AG04450 (cell line): ENCODE measurements around the gene GAS7. TPM values are rescaled to one million over a fixed set of nuclear protein-coding genes. Genes with fewer than 3 reads are reported as not detected.

Source experiments
- CTCF ChIA-PET: fragments of 300-600, 350-600 bp; formaldehyde crosslinking; extraction: SDS; loops from one replicate; lab custom pipeline; 2022; ENCODE audit warnings: antibody characterized with exemption, inconsistent platforms; lab: Charles Lee
- POLR2A ChIA-PET: fragments of 350-600 bp; formaldehyde crosslinking; extraction: SDS; loops from one replicate; lab custom pipeline; 2021; ENCODE audit warnings: antibody characterized with exemption, inconsistent platforms; lab: Yijun Ruan, JAX
- DNase-seq: peaks from one replicate; pipeline ENCODE4 v3.0.0-alpha.2; 2011; ENCODE audit warnings: low read depth, low spot score
- H3K27ac ChIP-seq: one replicate; pipeline ENCODE4 v1.5.1; 2012; ENCODE audit warnings: low read depth, low read length, control low read depth
- H3K27me3 ChIP-seq: one replicate; pipeline ENCODE4 v1.6.0; 2012; ENCODE audit warnings: low read length; ENCODE audit not compliant: control insufficient read depth, insufficient read depth
- H3K4me3 ChIP-seq: 2 replicates; pipeline ENCODE4 v1.5.1; 2011; ENCODE audit warnings: mild to moderate bottlenecking, low read depth, low read length, control low read depth
- H3K9me3 ChIP-seq: 2 replicates; pipeline ENCODE4 v1.5.1; 2012; ENCODE audit warnings: low read length; ENCODE audit not compliant: control insufficient read depth, insufficient read depth
- CTCF ChIP-seq: IDR thresholded peaks from 2 replicates; pipeline ENCODE4 v1.5.1; 2011; ENCODE audit warnings: low read depth, low read length, control low read depth, inconsistent platforms
- polyA plus RNA-seq: library from polyadenylated mRNA; depleted of rRNA; stranded (reverse); fragments of >200 nt; gene quantifications from 2 replicates; pipeline ENCODE4 v1.2.3, GENCODE V29; 2011

GAS7 gene
- polyA plus RNA-seq, 1 experiment: 5.6 TPM

GRCh38 chr17:10196941-10197340, 1.5 kb downstream of the GAS7 start:
- H3K27me3 ChIP-seq: peaks cover 12% of the 10 kb centered on the region
- H3K27ac ChIP-seq: no peak overlapping the region
- CTCF ChIA-PET: interaction anchor here (1.1 kb wide), 1 partner anchor 420 kb away, joined by 3 read pairs; no protein-coding TSS in a partner anchor
- TF ChIP-seq CTCF: no peak
- H3K9me3 ChIP-seq: peaks cover 16% of the 10 kb centered on the region
- H3K4me3 ChIP-seq: peak overlapping the region; percentile 59; the same call in 1 of the 2 replicates
- POLR2A ChIA-PET: no interaction called here
- no peak for DNase-seq

GRCh38 chr17:10196384-10196895, 2.0 kb downstream of the GAS7 start:
- DNase-seq: no peak
- no peak for TF ChIP-seq CTCF
- Histone ChIP-seq H3K9me3 (peaks cover 16% of the 10 kb centered on the region), H3K27me3 (peaks cover 12% of the 10 kb centered on the region), H3K27ac (no peak overlapping the region), H3K4me3 (no peak overlapping the region)
- ChIA-PET CTCF (interaction anchor here (1.1 kb wide), 1 partner anchor 421 kb away, joined by 3 read pairs; no protein-coding TSS in a partner anchor), POLR2A (no interaction called here)

- TF ChIP-seq CTCF: no peak
- no peak for DNase-seq
- POLR2A ChIA-PET: no interaction called here
- Histone ChIP-seq H3K9me3 (peaks cover 16% of the 10 kb centered on the region), H3K27me3 (peaks cover 12% of the 10 kb centered on the region), H3K4me3 (no peak overlapping the region), H3K27ac (no peak overlapping the region)
- CTCF ChIA-PET: interaction anchor here (0.6 kb wide), 2 partner anchors 18 to 21 kb away, joined by 5 to 6 read pairs; no protein-coding TSS in a partner anchor
Measured at GRCh38 chr17:10195090-10195805, 3.2 kb downstream of the GAS7 start.

GRCh38 chr17:10193632-10194031, 4.8 kb downstream of the GAS7 start:
- ChIA-PET CTCF (interaction anchor here (0.9 kb wide), 1 partner anchor 616 kb away, joined by 3 read pairs; no protein-coding TSS in a partner anchor), POLR2A (no interaction called here)
- no peak for DNase-seq
- peaks cover 16% of the 10 kb centered on the region for H3K9me3 ChIP-seq
- no peak for TF ChIP-seq CTCF
- peaks cover 10% of the 10 kb centered on the region for H3K27me3 ChIP-seq
- no peak overlapping the region for H3K27ac ChIP-seq
- H3K4me3 ChIP-seq: no peak overlapping the region

GRCh38 chr17:10192972-10193371, 5.4 kb downstream of the GAS7 start:
- peaks cover 10% of the 10 kb centered on the region for H3K27me3 ChIP-seq

More at GRCh38 chr17:10192972-10193371, 5.4 kb downstream of the GAS7 start:
- no peak for TF ChIP-seq CTCF
- Histone ChIP-seq H3K27ac (no peak overlapping the region), H3K9me3 (peaks cover 16% of the 10 kb centered on the region), H3K4me3 (no peak overlapping the region)
- ChIA-PET POLR2A (interaction anchor here (0.7 kb wide), 1 partner anchor 566 kb away, joined by 6 read pairs; no protein-coding TSS in a partner anchor), CTCF (interaction anchor here (0.9 kb wide), 1 partner anchor 616 kb away, joined by 3 read pairs; no protein-coding TSS in a partner anchor)
- peak; percentile 11 for DNase-seq
